ENCODE results near the gene USF3.

DNA sequence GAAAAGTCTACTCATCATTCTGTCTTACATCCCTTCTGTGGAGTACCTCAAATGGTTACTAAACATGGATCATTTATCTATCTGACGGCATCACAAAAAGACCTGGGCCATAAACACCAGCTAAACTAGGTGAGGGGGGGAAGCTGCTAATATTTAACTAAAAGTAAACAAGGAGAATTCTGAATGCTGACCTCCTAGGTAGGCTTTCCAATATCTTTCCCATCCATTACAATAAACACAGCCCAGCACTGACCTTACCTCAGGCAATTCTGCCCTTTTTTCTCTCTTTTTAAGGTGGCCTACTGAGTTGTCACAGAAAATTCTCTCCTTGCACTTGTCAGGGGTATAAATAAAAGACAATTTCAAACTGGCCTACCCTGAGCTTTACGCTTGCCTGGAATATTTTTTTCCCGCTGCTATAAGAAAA, 33.1 kb downstream of the USF3 start:
- TF ChIP-seq, protein P1, sequence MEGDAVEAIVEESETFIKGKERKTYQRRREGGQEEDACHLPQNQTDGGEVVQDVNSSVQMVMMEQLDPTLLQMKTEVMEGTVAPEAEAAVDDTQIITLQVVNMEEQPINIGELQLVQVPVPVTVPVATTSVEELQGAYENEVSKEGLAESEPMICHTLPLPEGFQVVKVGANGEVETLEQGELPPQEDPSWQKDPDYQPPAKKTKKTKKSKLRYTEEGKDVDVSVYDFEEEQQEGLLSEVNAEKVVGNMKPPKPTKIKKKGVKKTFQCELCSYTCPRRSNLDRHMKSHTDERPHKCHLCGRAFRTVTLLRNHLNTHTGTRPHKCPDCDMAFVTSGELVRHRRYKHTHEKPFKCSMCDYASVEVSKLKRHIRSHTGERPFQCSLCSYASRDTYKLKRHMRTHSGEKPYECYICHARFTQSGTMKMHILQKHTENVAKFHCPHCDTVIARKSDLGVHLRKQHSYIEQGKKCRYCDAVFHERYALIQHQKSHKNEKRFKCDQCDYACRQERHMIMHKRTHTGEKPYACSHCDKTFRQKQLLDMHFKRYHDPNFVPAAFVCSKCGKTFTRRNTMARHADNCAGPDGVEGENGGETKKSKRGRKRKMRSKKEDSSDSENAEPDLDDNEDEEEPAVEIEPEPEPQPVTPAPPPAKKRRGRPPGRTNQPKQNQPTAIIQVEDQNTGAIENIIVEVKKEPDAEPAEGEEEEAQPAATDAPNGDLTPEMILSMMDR (IDR thresholded peaks at IDR 0.05) = no peak
- TF ChIP-seq POLR2A (IDR thresholded peaks at IDR 0.05) = no peak

Measured in esophagus squamous epithelium (tissue), 4 donors.